Transverse colon (tissue), 4 donors: Measurements from ENCODE around the gene SVIL.

Experiments used
- CTCF ChIP-seq, 5 experiments: fragments of 200-600 bp in 3 of 5; fragments of 450-650 bp in 2 of 5; sonication (generic) in 3 of 5; IDR thresholded peaks; 1 replicate in 2 of 5; 2 replicates in 3 of 5; pipeline ENCODE4 v1.5.1; 2016 to 2017; ENCODE audit warnings: antibody characterized with exemption in 5 of 5, inconsistent platforms in 3 of 5, mild to moderate bottlenecking in 2 of 5, moderate library complexity in 1 of 5
- EP300 ChIP-seq: sonication (generic); formaldehyde crosslinking; IDR thresholded peaks from one replicate; pipeline ENCODE4 v1.6.1; 2017; ENCODE audit warnings: antibody characterized with exemption, low read depth
- POLR2A ChIP-seq: fragments of 450-650 bp; IDR thresholded peaks from one replicate; pipeline ENCODE4 v1.6.1; 2016; ENCODE audit warnings: antibody characterized with exemption, mild to moderate bottlenecking, moderate library complexity
- POLR2AphosphoS5 ChIP-seq, 3 donors: sonication (generic); formaldehyde crosslinking; IDR thresholded peaks; one replicate each; pipeline ENCODE4 v1.6.1; 2016; ENCODE audit warnings: antibody characterized with exemption in 3 of 3

GRCh38 chr10:29675984-29676383, 41.2 kb upstream of the SVIL start:
- TF ChIP-seq CTCF (IDR thresholded peaks at IDR 0.05) (no peak), EP300 (no peak), POLR2A (no peak), POLR2AphosphoS5 (IDR thresholded peaks at IDR 0.05) (no peak)
